ENCODE results near the gene LNPK.
A peak's percentile ranks its signal among the peaks of the same experiment; 100 is the strongest.

The LNPK gene

GRCh38 chr2:175965773-175966172 lies 36.3 kb downstream of the LNPK start:
- TF ChIP-seq CTCF (IDR thresholded peaks at IDR 0.05): no peak

- TF ChIP-seq CTCF (IDR thresholded peaks at IDR 0.05): peak; percentile 62
Measured at GRCh38 chr2:175964195-175964594, 37.9 kb downstream of the LNPK start.

GRCh38 chr2:175957845-175958244 lies 44.2 kb downstream of the LNPK start:
- no peak for TF ChIP-seq CTCF (IDR thresholded peaks at IDR 0.05)

GRCh38 chr2:175955136-175955535 lies 46.9 kb downstream of the LNPK start:
- TF ChIP-seq CTCF (IDR thresholded peaks at IDR 0.05): no peak

GRCh38 chr2:175950512-175950911 lies 51.6 kb downstream of the LNPK start:
- TF ChIP-seq CTCF (IDR thresholded peaks at IDR 0.05): no peak

- TF ChIP-seq CTCF (IDR thresholded peaks at IDR 0.05): no peak
Measured at GRCh38 chr2:175948191-175948590, 53.9 kb downstream of the LNPK start.

- no peak for TF ChIP-seq CTCF (IDR thresholded peaks at IDR 0.05)
Measured at GRCh38 chr2:175947073-175947472, 55.0 kb downstream of the LNPK start.

- no peak for TF ChIP-seq CTCF (IDR thresholded peaks at IDR 0.05)
Measured at GRCh38 chr2:175941699-175942098, 60.4 kb downstream of the LNPK start.

Data from LNCAP (cell line).